OCI-LY3 (cell line): Measurements from ENCODE around the gene HRH1.

Source experiments
- EZH2phosphoT487 ChIP-seq: fragments of 200-600 bp; shearing (Covaris generic); IDR thresholded peaks from 2 replicates; pipeline ENCODE4 v1.6.1; 2018; ENCODE audit warnings: antibody characterized with exemption, mixed run types, low read depth
- TF ChIP-seq, protein P1 (sequence below): fragments of 200-600, 300-600 bp; sonication (generic); IDR thresholded peaks from 2 replicates; pipeline ENCODE4 v1.5.1; 2014; ENCODE audit warnings: antibody characterized with exemption, low read length, low read depth

DNA sequence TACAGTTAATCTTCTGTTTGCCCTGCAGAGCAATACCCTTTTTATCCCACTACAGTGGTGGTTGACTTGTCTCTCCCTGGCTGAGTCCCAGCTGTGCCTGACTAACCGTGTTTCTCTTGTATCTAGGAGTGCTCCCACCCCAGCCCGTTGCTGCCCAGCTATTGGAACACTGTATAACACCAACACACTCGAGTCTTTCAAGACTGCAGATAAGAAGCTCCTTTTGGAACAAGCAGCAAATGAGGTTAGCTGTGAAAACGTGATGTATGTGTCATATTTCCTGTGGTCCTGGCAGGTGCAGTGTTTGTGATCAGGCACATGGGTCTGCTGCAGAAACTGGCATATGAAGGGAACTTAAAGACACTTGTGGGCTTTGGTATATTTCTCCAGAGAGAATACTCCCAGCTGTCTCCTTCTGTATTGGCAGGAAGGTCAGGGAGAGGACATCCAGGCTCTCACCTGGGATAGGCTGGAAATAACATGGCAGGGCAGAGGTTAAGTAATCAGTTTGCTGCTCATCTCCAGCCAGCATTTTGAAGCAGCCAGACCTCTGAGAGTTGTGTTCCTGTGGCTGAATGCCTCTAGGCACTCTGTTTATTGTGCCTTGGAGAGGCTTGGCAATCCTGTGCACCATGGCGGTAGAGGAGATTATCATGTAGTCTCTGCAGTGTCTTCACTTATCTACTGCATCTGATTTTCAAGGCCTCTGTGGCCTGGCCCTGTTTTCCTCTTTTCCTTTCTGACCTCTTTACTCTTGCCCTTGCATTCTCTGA lies 152.7 kb downstream of the HRH1 start:
- TF ChIP-seq, protein P1, sequence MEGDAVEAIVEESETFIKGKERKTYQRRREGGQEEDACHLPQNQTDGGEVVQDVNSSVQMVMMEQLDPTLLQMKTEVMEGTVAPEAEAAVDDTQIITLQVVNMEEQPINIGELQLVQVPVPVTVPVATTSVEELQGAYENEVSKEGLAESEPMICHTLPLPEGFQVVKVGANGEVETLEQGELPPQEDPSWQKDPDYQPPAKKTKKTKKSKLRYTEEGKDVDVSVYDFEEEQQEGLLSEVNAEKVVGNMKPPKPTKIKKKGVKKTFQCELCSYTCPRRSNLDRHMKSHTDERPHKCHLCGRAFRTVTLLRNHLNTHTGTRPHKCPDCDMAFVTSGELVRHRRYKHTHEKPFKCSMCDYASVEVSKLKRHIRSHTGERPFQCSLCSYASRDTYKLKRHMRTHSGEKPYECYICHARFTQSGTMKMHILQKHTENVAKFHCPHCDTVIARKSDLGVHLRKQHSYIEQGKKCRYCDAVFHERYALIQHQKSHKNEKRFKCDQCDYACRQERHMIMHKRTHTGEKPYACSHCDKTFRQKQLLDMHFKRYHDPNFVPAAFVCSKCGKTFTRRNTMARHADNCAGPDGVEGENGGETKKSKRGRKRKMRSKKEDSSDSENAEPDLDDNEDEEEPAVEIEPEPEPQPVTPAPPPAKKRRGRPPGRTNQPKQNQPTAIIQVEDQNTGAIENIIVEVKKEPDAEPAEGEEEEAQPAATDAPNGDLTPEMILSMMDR = no peak
- TF ChIP-seq EZH2phosphoT487 = no peak
